GM21360 (cell line): ENCODE results near the gene FAM163A.
"Not testable (repeated sequence)": the region's sequence is repeated elsewhere in the genome, so short reads cannot be mapped to it uniquely, and the experiment has no call there.

Experiments
- ATAC-seq: cut with Tn5 transposase; IDR thresholded peaks from one replicate; pipeline ENCODE4 v1.9.1; 2021; ENCODE audit warnings: mild to moderate bottlenecking, moderate library complexity; ENCODE audit not compliant: unreplicated experiment

FAM163A gene

DNA sequence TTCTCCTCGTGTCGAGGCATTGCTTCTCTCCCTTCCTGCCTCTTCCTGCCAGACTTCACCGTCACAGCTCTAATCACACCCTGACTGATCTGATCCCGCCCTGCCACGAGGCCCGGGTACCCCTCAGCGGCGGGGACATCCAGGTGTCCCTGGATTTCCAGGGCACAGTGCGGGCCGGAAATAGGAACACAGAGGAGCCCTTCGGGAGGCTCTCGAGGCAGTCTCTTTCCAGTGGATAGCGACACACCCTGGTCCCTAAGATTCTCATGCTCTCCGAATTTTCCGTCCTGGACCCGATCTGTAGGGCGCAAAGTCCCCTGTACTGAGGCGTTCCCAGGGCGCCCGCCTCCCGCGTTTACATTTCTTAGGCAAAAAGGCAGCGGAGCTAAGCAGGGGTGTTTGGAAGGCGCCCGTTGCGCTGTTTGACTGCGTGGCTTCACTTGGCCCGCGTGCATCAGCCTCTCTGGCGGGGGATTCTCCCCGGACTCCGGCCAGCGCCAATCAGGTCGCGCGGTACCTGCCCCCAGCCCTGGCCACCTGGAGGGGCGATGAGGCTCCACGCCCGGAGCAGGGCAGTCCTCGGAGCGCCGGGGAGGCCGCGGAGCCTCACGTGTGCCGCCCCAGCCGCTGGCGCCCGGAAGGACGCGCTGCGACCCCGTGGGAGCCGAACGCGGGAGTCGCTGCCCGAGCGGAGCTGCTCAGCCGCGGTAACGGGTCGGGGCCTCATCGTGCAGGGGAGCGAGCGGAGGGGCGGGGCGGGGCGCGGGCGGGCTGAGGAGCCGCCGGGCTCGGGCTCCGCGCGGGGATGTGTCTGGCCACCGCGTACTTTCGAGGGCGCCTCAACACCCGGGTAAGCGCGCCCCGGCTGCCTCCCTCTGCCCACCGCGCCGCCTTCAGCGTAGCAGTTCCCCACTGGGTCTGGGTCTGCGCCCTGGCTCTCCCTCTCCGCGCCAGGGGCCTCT, at the start of gene FAM163A:
FAM163A (plus strand) TSS at position 575 of the 962 bp plus-strand sequence. CDS start 69,807 bp downstream, outside the sequence.
- no peak for ATAC-seq

DNA sequence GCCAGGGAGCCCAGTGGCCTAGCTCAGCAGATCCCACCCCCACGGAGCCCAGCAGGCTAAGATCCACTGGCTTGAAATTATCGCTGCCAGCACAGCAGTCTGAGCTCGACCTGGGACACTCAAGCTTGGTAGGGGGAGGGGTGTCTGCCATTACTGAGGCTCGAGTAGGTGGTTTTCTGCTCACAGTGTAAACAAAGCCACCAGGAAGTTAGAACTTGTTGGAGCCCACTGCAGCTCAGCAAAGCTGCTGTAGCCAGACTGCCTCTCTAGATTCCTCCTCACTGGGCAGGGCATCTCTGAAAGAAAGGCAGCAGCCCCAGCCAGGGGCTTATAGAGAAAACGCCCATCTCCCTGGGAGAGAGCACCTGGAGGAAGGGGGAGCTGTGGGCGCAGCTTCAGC, 48.6 kb upstream of the FAM163A start:
- not testable (repeated sequence) for ATAC-seq

DNA sequence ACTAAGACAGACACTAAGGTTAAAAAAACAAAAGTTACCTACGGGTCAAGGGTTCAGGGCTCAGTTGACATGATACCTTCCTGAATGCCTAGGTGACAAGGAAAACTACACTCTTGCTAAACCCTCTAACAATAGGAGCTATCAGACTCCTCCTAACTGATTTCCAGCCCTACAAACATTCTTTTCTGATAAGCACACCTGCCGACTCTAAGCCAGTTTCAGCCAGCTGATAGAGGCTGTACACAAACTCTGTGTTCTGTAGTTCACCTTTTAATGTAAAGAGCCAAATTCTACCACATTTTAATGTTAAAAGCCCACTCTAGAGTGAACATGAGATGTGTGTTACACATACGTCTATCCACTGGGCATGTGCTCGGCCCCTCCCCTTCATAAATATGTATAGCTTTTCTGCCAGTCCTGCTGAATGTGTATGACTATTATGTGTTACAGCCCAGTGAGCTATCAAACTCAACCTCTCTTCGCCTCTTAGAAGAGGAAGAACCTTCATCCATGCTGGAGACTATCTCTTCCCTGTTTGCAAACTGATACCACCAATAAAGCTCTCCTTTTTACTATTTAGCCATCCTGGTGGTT, 40.0 kb upstream of the FAM163A start:
- ATAC-seq: no peak

DNA sequence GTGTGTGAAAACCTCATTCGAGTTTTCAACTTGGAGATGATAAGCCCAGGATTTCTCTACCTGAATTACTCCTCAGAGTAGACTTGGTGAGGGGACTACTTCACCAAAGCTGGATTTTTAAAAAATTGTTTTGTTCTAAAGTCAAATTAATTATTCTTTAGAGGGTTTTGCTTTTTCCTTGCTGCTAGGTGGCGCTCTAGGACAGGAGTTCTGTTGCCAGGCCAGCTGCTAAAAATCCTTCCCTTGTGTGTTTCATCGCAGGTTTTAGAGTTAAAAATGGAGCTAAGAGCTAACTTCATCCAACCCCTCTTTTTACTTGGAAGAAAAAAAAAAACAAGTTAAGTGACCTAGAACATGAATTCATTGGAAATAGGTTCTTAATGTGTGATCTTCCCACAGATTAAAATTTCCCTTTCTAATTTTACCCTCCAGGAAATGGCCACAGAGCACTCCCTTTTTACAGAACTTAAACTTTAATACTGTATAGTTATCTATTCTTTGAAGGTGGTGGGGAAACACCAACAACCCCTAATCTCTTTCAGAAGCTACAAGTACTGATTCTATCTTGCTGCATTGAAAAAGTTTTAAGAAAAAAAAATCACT, 36.7 kb upstream of the FAM163A start:
- ATAC-seq: no peak

- ATAC-seq: no peak
Observed at GRCh38 chr1:179707406-179707805, 35.7 kb upstream of the FAM163A start.

DNA sequence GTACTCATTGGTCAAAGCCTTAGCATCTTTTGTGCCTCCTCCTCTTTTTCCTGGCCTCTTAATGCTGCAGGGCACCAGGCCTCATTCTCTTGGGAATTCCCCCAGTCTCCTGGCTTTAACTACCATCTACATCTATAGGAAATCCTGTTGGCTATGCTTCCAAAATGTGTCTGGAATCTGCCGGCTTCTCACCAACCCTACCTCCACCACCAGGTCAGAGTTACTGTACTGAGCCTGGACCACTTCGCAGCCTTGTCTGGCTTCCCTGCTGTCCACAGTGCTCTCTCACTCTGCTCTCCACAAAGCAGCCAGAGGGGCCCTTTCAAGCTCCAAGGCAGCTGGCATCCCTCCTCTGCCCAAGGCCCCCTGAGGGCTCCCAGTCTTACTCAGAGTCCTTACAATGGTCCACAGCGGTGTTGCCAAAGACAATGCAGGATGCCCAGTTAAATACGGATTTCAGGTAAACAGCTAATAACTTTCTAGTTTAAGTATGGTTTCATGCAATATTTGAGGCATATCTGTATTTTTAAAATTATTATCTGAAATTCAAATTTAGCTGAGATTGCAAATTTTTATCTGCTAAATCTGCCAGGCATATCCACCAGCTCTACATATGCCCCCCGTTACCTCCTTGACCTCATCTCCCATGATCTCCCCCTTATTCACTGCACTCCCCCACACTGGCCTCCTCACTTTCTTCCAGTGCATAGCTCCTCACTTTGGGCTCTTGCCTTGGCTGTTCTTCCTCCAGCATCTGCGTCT, 34.5 kb upstream of the FAM163A start:
- no peak for ATAC-seq

- ATAC-seq: peak; percentile 86
Observed at GRCh38 chr1:179709841-179710329, 33.2 kb upstream of the FAM163A start.

DNA sequence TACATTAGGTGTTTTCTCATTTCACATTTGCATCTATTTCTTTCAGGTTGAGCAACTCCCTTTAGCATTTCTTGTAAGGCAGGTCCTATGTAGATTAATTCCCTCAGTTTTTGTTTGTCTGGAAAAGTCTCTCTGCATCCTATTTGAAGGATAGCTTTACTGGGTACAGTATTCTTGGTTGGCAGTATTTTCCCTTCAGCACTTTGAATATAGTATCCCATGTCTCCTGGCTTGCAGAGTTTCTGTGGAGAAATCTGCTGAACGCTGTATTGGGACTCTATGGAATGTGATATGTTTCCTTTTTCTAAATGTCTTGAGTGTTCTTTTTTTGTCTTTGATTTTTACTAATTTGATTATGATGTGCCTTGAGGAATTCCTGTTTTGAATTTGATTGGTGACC, 28.9 kb upstream of the FAM163A start:
- no peak for ATAC-seq

DNA sequence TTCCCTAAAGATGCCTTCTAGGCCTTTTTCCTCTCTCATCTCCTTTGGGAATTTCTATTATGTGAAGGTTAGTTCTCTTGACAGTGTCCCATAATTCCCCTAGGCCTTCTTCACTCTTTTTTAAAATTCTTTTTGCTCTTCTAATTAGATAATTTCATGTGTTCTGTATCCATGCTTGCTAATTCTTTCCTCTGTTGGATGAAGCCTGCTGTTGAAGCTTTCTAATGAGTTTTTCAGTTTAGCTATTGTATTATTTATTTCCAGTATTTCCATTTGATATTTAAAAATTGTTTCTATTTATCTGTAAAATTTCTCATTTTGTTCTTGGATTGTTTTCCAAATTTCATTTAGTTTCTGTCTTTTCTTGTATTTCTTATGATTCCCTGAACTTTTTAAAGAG, 28.5 kb upstream of the FAM163A start:
- ATAC-seq: no peak

DNA sequence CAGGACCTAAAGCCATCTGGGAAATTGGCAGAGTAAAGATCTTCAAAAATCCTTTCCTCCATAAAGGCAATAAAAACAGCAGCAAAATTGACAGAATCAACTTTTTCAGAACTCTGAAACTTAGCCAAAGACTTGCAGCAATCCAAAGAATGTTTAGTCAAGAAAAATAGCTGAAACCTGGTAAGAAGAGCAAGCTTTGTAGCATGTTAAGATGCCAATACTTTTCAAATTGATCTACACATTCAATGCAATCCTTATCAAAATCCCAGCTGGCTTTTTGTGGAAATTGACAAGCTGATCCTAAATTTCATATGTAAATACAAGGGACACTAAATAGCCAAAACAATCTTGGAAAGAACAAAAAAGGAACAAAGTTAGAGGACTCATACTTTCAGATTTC, 23.8 kb upstream of the FAM163A start:
- no peak for ATAC-seq

- no peak for ATAC-seq
Observed at GRCh38 chr1:179728271-179728670, 14.8 kb upstream of the FAM163A start.

GRCh38 chr1:179729881-179730280, 13.2 kb upstream of the FAM163A start:
- ATAC-seq: no peak

- ATAC-seq: no peak
Observed at GRCh38 chr1:179731643-179732042, 11.4 kb upstream of the FAM163A start.

DNA sequence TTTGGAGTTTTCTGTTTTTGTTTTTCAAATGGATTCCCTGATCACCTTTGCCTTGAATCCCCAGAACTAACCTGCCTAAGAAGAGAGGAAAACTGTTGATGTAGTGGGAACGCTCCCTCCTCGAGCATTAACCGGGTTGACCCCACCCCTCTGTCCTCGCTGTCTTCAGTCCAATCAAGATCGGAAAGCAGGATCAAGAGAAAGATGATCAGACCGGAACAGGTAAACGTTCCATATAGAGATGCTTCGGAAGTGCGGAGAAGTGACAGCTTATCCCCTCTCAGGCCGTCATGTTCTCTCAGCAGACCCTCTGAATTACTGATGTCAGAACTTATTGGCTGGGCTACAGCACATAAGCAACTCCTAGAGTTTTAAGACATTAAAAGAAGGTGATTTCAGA, 800 bp upstream of the FAM163A start:
- no peak for ATAC-seq

DNA sequence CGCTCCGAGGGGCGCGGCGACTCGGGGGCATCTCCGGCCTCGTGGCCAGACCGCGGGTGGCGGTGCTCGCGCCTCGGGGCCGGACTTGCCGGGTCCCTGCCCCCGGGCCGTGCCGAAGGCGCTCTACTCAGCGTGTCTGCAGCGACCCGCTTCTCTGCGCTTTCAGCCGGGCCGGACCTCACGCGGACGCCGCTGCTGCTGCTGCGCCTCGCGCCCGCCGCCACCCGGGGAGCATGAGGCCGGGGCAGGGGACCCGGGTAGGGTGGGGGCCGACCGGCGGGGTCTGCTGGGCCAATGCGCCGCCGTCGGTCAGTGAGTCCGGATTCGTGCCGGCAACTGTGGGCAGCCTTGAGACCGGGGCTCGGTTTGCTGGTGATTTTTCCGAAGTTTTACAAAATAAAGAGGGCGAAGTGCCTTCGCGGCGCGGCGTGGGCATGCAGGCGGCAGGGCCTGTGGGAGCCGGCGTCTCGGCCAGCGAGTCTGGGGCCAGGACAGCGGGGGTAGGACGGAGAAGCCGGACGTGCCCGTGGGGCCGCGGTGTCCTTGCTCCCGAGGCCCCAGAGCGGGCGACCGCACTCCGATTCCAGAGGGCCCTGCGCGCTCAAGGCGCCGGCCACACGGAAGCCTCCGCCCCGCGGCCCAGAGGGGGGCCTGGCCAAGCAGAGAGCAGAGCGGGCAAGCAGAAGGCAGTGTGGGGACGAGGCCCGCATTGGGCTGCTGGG, 749 bp downstream of the FAM163A start:
- ATAC-seq: no peak

DNA sequence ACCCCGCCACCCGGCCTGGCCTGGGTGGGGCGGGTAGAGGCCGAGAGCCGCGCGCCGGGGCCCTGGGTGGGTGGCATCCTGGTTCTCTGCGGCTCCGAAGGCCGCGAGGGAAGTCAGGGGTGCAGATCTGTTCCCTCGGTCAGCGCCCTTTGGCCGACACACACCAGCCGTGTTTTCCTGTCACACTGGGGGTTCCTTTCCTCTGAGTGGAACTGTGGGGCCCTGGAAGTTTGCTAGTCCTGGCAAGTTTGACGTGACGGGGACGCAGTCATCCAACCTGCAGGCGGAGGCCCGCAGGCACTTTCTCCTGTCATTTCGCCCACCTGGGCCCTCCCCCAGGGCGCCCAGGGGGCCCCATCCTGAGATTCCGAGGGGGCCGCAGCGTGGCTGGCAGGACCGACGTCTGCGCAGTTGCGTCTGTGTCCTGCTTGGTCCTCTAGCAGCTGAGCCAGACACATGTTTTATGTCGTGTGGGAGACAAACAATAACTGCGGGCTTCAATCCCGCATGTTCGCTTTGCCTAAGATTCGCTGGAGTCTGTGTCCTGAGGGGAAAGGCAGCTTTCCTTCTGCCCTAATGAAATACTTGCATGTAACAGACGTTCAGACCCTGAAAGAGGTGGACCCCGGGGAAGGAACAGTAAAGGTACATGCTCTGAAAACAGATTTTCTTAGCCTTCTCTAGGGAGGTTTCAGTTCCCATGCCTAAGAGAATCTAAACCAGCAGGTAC, 1.5 kb downstream of the FAM163A start:
- ATAC-seq: no peak

GRCh38 chr1:179745131-179745611, 2.1 kb downstream of the FAM163A start:
- ATAC-seq: no peak

- no peak for ATAC-seq
Observed at GRCh38 chr1:179745743-179746142, 2.7 kb downstream of the FAM163A start.

DNA sequence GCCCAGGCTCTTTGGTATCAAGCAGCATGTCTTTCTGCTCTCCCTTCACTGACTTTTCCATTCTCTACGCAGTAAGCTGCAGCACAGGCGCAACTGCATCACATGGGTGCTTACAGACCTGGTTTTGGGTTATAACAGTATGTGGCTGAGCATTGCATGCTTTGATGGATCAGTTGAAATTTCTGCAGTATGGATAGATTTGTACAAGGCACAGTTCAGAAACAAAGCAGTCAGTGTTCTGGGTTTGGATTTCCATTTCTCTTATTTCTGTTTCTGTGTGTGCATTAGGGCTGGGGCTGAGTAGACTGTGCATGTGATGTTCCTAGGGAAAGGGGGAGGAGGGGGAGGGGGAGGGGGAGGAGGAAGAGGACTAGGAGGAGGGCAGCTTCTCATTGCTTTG, 4.5 kb downstream of the FAM163A start:
- no peak for ATAC-seq
